ENCODE measurements around the gene ESM1.

The ESM1 gene

GRCh38 chr5:54985301-54986268, at the start of gene ESM1:
Gene ESM1, minus strand, starts transcription at chr5:54985593. Its CDS starts 76 bp downstream, at chr5:54985517.
- POLR2A ChIA-PET: no interaction called here
- no peak for TF ChIP-seq ZNF384 (IDR thresholded peaks at IDR 0.05)
- peak; percentile 67 for TF ChIP-seq L3MBTL2 (conservative IDR thresholded peaks at IDR 0.05)
- peak; percentile 36 for DNase-seq (ENCODE audit: extremely low spot score)
- CTCF ChIA-PET: interaction anchor here (0.6 to 1.0 kb wide), 2 partner anchors 26 to 43 kb away, joined by 3 read pairs; no protein-coding TSS in a partner anchor

GRCh38 chr5:55033568-55033967, 48.2 kb upstream of the ESM1 start:
- ChIA-PET POLR2A (no interaction called here), CTCF (no interaction called here)
- no peak for TF ChIP-seq L3MBTL2 (conservative IDR thresholded peaks at IDR 0.05)
- no peak for TF ChIP-seq FOXA1 (IDR thresholded peaks at IDR 0.05)
- TF ChIP-seq NFRKB (IDR thresholded peaks at IDR 0.05): no peak
- TF ChIP-seq FOXM1 (IDR thresholded peaks at IDR 0.05; ENCODE audit: borderline replicate concordance): no peak
- TF ChIP-seq LEF1 (IDR thresholded peaks at IDR 0.05; ENCODE audit: borderline replicate concordance): no peak
- no peak for TF ChIP-seq PKNOX1 (IDR thresholded peaks at IDR 0.05)
- no peak for TF ChIP-seq ELF4 (IDR thresholded peaks at IDR 0.05)
- no peak for TF ChIP-seq BHLHE40 (IDR thresholded peaks at IDR 0.05; ENCODE audit: borderline replicate concordance)
- no peak for TF ChIP-seq SUZ12 (IDR thresholded peaks at IDR 0.05)
- no peak for TF ChIP-seq CTBP1 (IDR thresholded peaks at IDR 0.05; ENCODE audit: borderline replicate concordance)
- no peak for TF ChIP-seq TARDBP (IDR thresholded peaks at IDR 0.05)
- TF ChIP-seq FOXK2 (IDR thresholded peaks at IDR 0.05): no peak
- TF ChIP-seq SP1 (IDR thresholded peaks at IDR 0.05): no peak
- TF ChIP-seq HDGF (IDR thresholded peaks at IDR 0.05; ENCODE audit: borderline replicate concordance): no peak
- no peak for TF ChIP-seq ZNF384 (IDR thresholded peaks at IDR 0.05)
- TF ChIP-seq ARNT (IDR thresholded peaks at IDR 0.05): no peak

GRCh38 chr5:55031492-55031891, 46.1 kb upstream of the ESM1 start:
- TF ChIP-seq FOXM1 (IDR thresholded peaks at IDR 0.05; ENCODE audit: borderline replicate concordance) (no peak), PKNOX1 (IDR thresholded peaks at IDR 0.05) (no peak), CTBP1 (IDR thresholded peaks at IDR 0.05; ENCODE audit: borderline replicate concordance) (no peak), HDGF (IDR thresholded peaks at IDR 0.05; ENCODE audit: borderline replicate concordance) (no peak), FOXA1 (IDR thresholded peaks at IDR 0.05) (no peak), SP1 (IDR thresholded peaks at IDR 0.05) (no peak), LEF1 (IDR thresholded peaks at IDR 0.05; ENCODE audit: borderline replicate concordance) (no peak), BHLHE40 (IDR thresholded peaks at IDR 0.05; ENCODE audit: borderline replicate concordance) (no peak), FOXK2 (IDR thresholded peaks at IDR 0.05) (no peak)
- no peak for DNase-seq (ENCODE audit: extremely low spot score)
- CTCF ChIA-PET: no interaction called here
- POLR2A ChIA-PET: no interaction called here

More at GRCh38 chr5:55033568-55033967, 48.2 kb upstream of the ESM1 start:
- DNase-seq (ENCODE audit: extremely low spot score): no peak

- POLR2A ChIA-PET: no interaction called here
- CTCF ChIA-PET: no interaction called here
- DNase-seq (ENCODE audit: extremely low spot score): no peak
- TF ChIP-seq CTBP1 (IDR thresholded peaks at IDR 0.05; ENCODE audit: borderline replicate concordance) (no peak), FOXM1 (IDR thresholded peaks at IDR 0.05; ENCODE audit: borderline replicate concordance) (no peak), FOXK2 (IDR thresholded peaks at IDR 0.05) (no peak), NFRKB (IDR thresholded peaks at IDR 0.05) (no peak), ZNF384 (IDR thresholded peaks at IDR 0.05) (no peak), TARDBP (IDR thresholded peaks at IDR 0.05) (no peak), FOXA1 (IDR thresholded peaks at IDR 0.05) (no peak), ARNT (IDR thresholded peaks at IDR 0.05) (no peak), SP1 (IDR thresholded peaks at IDR 0.05) (no peak), BHLHE40 (IDR thresholded peaks at IDR 0.05; ENCODE audit: borderline replicate concordance) (no peak), ELF4 (IDR thresholded peaks at IDR 0.05) (no peak), PKNOX1 (IDR thresholded peaks at IDR 0.05) (no peak), HDGF (IDR thresholded peaks at IDR 0.05; ENCODE audit: borderline replicate concordance) (no peak), SUZ12 (IDR thresholded peaks at IDR 0.05) (no peak), LEF1 (IDR thresholded peaks at IDR 0.05; ENCODE audit: borderline replicate concordance) (no peak), L3MBTL2 (conservative IDR thresholded peaks at IDR 0.05) (no peak)
Observed at GRCh38 chr5:55030676-55031369, 45.4 kb upstream of the ESM1 start.

- POLR2A ChIA-PET: no interaction called here
- DNase-seq (ENCODE audit: extremely low spot score): no peak
- CTCF ChIA-PET: no interaction called here
Observed at GRCh38 chr5:55030220-55030619, 44.8 kb upstream of the ESM1 start.

More at GRCh38 chr5:55030220-55030619, 44.8 kb upstream of the ESM1 start:
- TF ChIP-seq BHLHE40 (IDR thresholded peaks at IDR 0.05; ENCODE audit: borderline replicate concordance) (no peak), FOXK2 (IDR thresholded peaks at IDR 0.05) (no peak), NFRKB (IDR thresholded peaks at IDR 0.05) (no peak), SP1 (IDR thresholded peaks at IDR 0.05) (no peak), FOXM1 (IDR thresholded peaks at IDR 0.05; ENCODE audit: borderline replicate concordance) (no peak), LEF1 (IDR thresholded peaks at IDR 0.05; ENCODE audit: borderline replicate concordance) (no peak), SUZ12 (IDR thresholded peaks at IDR 0.05) (no peak), FOXA1 (IDR thresholded peaks at IDR 0.05) (no peak), PKNOX1 (IDR thresholded peaks at IDR 0.05) (no peak), L3MBTL2 (conservative IDR thresholded peaks at IDR 0.05) (no peak), ZNF384 (IDR thresholded peaks at IDR 0.05) (no peak), TARDBP (IDR thresholded peaks at IDR 0.05) (no peak), HDGF (IDR thresholded peaks at IDR 0.05; ENCODE audit: borderline replicate concordance) (no peak), ELF4 (IDR thresholded peaks at IDR 0.05) (no peak)

Measured in HEK293T (cell line).